GM13976 (cell line): ENCODE data around the gene ZEB2.
A peak's percentile ranks its signal among the peaks of the same experiment; 100 is the strongest.

Experiments used
- DNase-seq: peaks from one replicate; pipeline ENCODE4 v3.0.0; 2012; ENCODE audit warnings: low spot score
- CTCF ChIP-seq: IDR thresholded peaks from 2 replicates; pipeline ENCODE4 v1.5.1; 2012; ENCODE audit warnings: borderline replicate concordance, mild to moderate bottlenecking; ENCODE audit not compliant: insufficient read depth; ENCODE audit errors: extremely low read depth, missing control alignments, control extremely low read depth
- in situ Hi-C: fragments of 300-500 bp; cut with MboI; formaldehyde crosslinking; loops from one replicate; pipeline ENCODE4 v1.12.0; 2022; ENCODE audit warnings: low sequenced_read_pairs, mixed read lengths, inconsistent platforms; ENCODE audit not compliant: unreplicated experiment

ZEB2 gene

GRCh38 chr2:144519934-144520731, at the start of gene ZEB2:
Gene ZEB2 (minus strand): TSS chr2:144520119. CDS start chr2:144517350, 2,769 bp downstream.
- in situ Hi-C loops: no loop called here
- TF ChIP-seq CTCF: peak; percentile 32
- peak; percentile 60 for DNase-seq

GRCh38 chr2:144567745-144568144, 47.8 kb upstream of the ZEB2 start:
- TF ChIP-seq CTCF: no peak
- in situ Hi-C loops: no loop called here
- DNase-seq: no peak

- no peak for DNase-seq
- in situ Hi-C loops: no loop called here
- TF ChIP-seq CTCF: no peak
These were observed 46.5 kb upstream of the ZEB2 start for GRCh38 chr2:144566448-144566847.

- no peak for TF ChIP-seq CTCF
- in situ Hi-C loops: no loop called here
These were observed 40.3 kb upstream of the ZEB2 start for GRCh38 chr2:144560251-144560650.

GRCh38 chr2:144559681-144560080, 39.8 kb upstream of the ZEB2 start:
- no peak for DNase-seq
- TF ChIP-seq CTCF: no peak
- in situ Hi-C loops: no loop called here

More at GRCh38 chr2:144560251-144560650, 40.3 kb upstream of the ZEB2 start:
- DNase-seq: no peak

GRCh38 chr2:144559242-144559641, 39.3 kb upstream of the ZEB2 start:
- DNase-seq: no peak
- in situ Hi-C loops: no loop called here
- no peak for TF ChIP-seq CTCF
